Measurements from ENCODE around the gene CYP39A1.

GRCh38 chr6:46648869-46649492 is 3.6 kb downstream of the CYP39A1 start:
- TF ChIP-seq CTCF (conservative IDR thresholded peaks at IDR 0.05; ENCODE audit: low read depth, low read length) (no peak), EZH2 (IDR thresholded peaks at IDR 0.05; ENCODE audit: borderline replicate concordance, low read depth, low read length, poor library complexity, severe bottlenecking) (no peak)
